RPMI8226 (cell line): ENCODE results near the gene SEL1L.
"Not testable (repeated sequence)": the region's sequence is repeated elsewhere in the genome, so short reads cannot be mapped to it uniquely, and the experiment has no call there.

Source experiments
- DNase-seq: peaks from one replicate; pipeline ENCODE4 v3.0.0-alpha.2; 2015

SEL1L gene

GRCh38 chr14:81440041-81440440 is 93.6 kb downstream of the SEL1L start:
- no peak for DNase-seq

GRCh38 chr14:81437244-81437643 is 96.4 kb downstream of the SEL1L start:
- DNase-seq, result no peak

GRCh38 chr14:81436296-81437138 is 97.1 kb downstream of the SEL1L start:
- DNase-seq, result peak; percentile 82

- peak; percentile 65 for DNase-seq
Measured at GRCh38 chr14:81435391-81436295, 98.0 kb downstream of the SEL1L start.

GRCh38 chr14:81435048-81435390 is 98.6 kb downstream of the SEL1L start:
- DNase-seq, result no peak

DNA sequence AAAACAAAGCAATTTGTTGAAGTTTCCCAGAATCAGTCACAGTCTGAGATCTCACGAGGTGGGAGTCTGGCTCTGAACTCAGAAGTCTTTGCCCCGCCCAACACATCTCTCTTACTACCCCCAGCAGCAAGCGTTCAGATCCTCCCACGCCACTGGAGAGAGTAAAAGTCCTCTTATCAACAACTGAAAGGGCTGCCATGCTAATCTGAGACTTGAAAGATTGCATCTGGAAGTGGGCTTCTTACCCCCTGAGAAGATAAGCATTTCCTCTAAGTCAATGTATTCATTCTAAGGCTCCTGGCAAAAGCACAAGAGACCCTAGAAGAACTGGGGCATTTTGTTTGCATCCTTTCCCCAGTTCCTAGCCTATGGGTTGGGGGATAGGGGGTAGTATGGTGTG is 99.4 kb downstream of the SEL1L start:
- DNase-seq, result no peak

DNA sequence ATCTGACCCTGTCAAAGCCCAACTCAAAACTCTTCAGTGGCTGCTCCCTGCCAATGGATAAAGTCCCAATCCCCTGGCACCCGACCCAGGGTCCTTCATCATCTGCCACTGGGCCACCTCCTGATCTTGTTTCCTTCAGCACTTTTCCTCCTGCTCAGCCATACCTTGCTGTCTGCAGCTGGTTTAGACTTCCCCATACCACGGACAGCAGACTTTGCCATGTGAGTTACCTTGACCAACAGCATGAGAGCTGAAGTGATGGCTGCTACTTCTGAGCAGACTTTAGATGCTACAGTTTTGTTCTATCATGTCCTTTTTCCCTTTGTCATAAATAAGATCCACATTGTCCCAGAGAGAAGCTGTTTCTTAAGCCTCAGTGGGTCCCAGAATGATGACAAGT is 100.3 kb downstream of the SEL1L start:
- DNase-seq, result no peak

DNA sequence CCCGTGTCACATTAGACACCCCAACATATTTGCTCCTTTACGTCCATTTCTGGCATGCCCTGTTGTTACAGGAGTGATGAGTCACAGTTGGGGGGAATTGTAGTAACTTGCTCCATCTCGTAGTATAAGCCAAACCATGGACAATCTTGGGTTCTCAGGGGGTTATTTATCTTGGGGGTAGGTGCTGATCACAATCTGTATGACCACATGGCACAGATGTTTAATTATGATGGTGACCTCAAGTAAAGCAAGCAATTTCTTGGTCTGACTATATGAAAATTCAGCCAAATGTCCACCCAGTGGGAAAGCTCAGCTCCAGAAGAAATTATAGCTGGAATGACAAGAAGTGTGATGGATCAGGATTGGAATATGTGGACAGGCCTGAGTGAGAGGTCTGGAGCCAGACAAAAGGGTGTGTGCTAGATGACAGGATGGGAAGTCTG is 101.4 kb downstream of the SEL1L start:
- DNase-seq, result no peak

DNA sequence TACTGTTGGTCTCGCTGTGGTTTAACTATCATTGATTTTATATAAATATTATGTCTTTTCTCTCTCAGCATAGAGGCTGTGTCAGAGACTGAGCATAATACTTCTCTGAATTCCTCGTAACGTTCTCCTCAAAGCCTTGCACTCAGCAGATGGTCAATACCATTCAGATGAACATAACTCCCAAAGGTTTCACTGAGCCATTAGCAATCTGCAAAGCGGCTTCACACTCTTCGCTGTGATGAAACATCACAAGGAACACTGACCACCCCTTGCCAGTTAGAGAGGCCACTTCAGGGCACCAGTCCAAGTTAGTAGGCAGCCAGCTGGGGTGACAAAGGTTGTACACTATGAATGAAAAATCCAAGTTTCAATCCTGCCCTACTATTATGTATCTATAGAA is 103.4 kb downstream of the SEL1L start:
- no peak for DNase-seq

DNA sequence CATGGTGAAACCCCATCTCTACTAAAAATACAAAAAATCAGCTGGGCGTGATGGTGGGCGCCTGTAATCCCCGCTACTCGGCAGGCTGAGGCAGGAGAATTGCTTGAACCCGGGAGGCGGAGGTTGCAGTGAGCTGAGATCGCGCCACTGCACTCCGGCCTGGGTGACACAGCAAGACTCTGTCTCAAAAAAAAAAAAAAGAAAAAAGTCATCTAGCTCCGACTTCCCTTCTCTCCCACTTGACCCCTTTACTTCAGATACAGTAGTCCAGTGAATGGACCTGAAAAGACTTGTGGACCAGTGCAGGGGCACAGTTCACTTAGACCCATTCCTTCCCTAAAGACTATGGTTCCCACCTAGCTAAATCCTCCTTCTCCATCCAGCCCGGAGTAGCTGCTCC is 103.9 kb downstream of the SEL1L start:
- not testable (repeated sequence) for DNase-seq

GRCh38 chr14:81429028-81429427 is 104.6 kb downstream of the SEL1L start:
- no peak for DNase-seq

GRCh38 chr14:81427348-81428058 is 106.2 kb downstream of the SEL1L start:
- no peak for DNase-seq

- no peak for DNase-seq
Measured at GRCh38 chr14:81423504-81423903, 110.1 kb downstream of the SEL1L start.
